ENCODE data around the gene AFG1L.

GRCh38 chr6:108535114-108535742 lies 240.4 kb downstream of the AFG1L start:
- TF ChIP-seq POLR2AphosphoS5 (IDR thresholded peaks at IDR 0.05; ENCODE audit: low read depth, low read length) (no peak), POLR2A (IDR thresholded peaks at IDR 0.05; ENCODE audit: low read depth, low read length) (no peak), TAF1 (IDR thresholded peaks at IDR 0.05; ENCODE audit: low read depth, low read length) (no peak), SPI1 (IDR thresholded peaks at IDR 0.05; ENCODE audit: low read depth, low read length) (no peak), PAX5 (IDR thresholded peaks at IDR 0.05; ENCODE audit: insufficient read depth, low read length, severe bottlenecking) (no peak)

Measured in GM12891 (cell line).